GM21717 (cell line): ENCODE measurements around the gene ZNF160.
"Not testable (repeated sequence)": the region's sequence is repeated elsewhere in the genome, so short reads cannot be mapped to it uniquely, and the experiment has no call there.

ENCODE experiments used
- ATAC-seq: cut with Tn5 transposase; IDR thresholded peaks from one replicate; pipeline ENCODE4 v1.9.1; 2021; ENCODE audit warnings: mild to moderate bottlenecking, moderate library complexity; ENCODE audit not compliant: unreplicated experiment

ZNF160 gene

GRCh38 chr19:53092723-53093122 lies 10.5 kb downstream of the ZNF160 start:
- ATAC-seq, result no peak

- ATAC-seq, result no peak
These were observed 11.6 kb downstream of the ZNF160 start for GRCh38 chr19:53091413-53092254.

GRCh38 chr19:53088091-53088490 lies 15.1 kb downstream of the ZNF160 start:
- no peak for ATAC-seq

GRCh38 chr19:53086949-53087348 lies 16.3 kb downstream of the ZNF160 start:
- ATAC-seq, result no peak

GRCh38 chr19:53085496-53085895 lies 17.7 kb downstream of the ZNF160 start:
- ATAC-seq, result no peak

GRCh38 chr19:53082929-53083328 lies 20.3 kb downstream of the ZNF160 start:
- ATAC-seq, result no peak

- ATAC-seq, result no peak
These were observed 23.8 kb downstream of the ZNF160 start for GRCh38 chr19:53079313-53079924.

GRCh38 chr19:53078668-53079067 lies 24.6 kb downstream of the ZNF160 start:
- no peak for ATAC-seq

- no peak for ATAC-seq
These were observed 26.2 kb downstream of the ZNF160 start for GRCh38 chr19:53076984-53077383.

- ATAC-seq, result no peak
These were observed 34.4 kb downstream of the ZNF160 start for GRCh38 chr19:53068834-53069233.

- ATAC-seq, result no peak
These were observed 35.0 kb downstream of the ZNF160 start for GRCh38 chr19:53068199-53068598.

GRCh38 chr19:53057904-53058580 lies 45.2 kb downstream of the ZNF160 start:
- ATAC-seq, result no peak

GRCh38 chr19:53055117-53055516 lies 48.1 kb downstream of the ZNF160 start:
- ATAC-seq, result no peak

- ATAC-seq, result no peak
These were observed 55.8 kb downstream of the ZNF160 start for GRCh38 chr19:53047379-53047778.

- ATAC-seq, result no peak
These were observed 57.7 kb downstream of the ZNF160 start for GRCh38 chr19:53045536-53045935.

GRCh38 chr19:53041366-53041765 lies 61.9 kb downstream of the ZNF160 start:
- no peak for ATAC-seq

- no peak for ATAC-seq
These were observed 65.8 kb downstream of the ZNF160 start for GRCh38 chr19:53037101-53038097.

GRCh38 chr19:53034948-53035675 lies 68.1 kb downstream of the ZNF160 start:
- no peak for ATAC-seq

- no peak for ATAC-seq
These were observed 69.2 kb downstream of the ZNF160 start for GRCh38 chr19:53034054-53034453.

- not testable (repeated sequence) for ATAC-seq
These were observed 74.9 kb downstream of the ZNF160 start for GRCh38 chr19:53028306-53028705.
